GM19025 (cell line): ENCODE measurements around the gene FHOD3.
A peak's percentile ranks its signal among the peaks of the same experiment; 100 is the strongest.

Experiments
- ATAC-seq: cut with Tn5 transposase; IDR thresholded peaks from one replicate; pipeline ENCODE4 v1.9.1; 2021; ENCODE audit warnings: mild to moderate bottlenecking, low read depth, moderate library complexity; ENCODE audit not compliant: unreplicated experiment

The FHOD3 gene

GRCh38 chr18:36297417-36298125 lies at the start of gene FHOD3:
Gene FHOD3, plus strand, starts transcription at chr18:36297713. Its CDS starts 123 bp downstream, at chr18:36297836.
- peak; percentile 72 for ATAC-seq

GRCh38 chr18:36249392-36249791 lies 48.1 kb upstream of the FHOD3 start:
- ATAC-seq, result no peak

- ATAC-seq, result no peak
These were observed 46.7 kb upstream of the FHOD3 start for GRCh38 chr18:36250827-36251226.

- ATAC-seq, result no peak
These were observed 42.3 kb upstream of the FHOD3 start for GRCh38 chr18:36255072-36255698.

GRCh38 chr18:36256094-36256493 lies 41.4 kb upstream of the FHOD3 start:
- ATAC-seq, result no peak

- ATAC-seq, result no peak
These were observed 34.5 kb upstream of the FHOD3 start for GRCh38 chr18:36262971-36263370.

- no peak for ATAC-seq
These were observed 33.2 kb upstream of the FHOD3 start for GRCh38 chr18:36264283-36264682.

- no peak for ATAC-seq
These were observed 32.5 kb upstream of the FHOD3 start for GRCh38 chr18:36265015-36265414.

GRCh38 chr18:36269157-36269556 lies 28.4 kb upstream of the FHOD3 start:
- ATAC-seq, result no peak

- no peak for ATAC-seq
These were observed 26.4 kb upstream of the FHOD3 start for GRCh38 chr18:36271153-36271552.

- no peak for ATAC-seq
These were observed 24.2 kb upstream of the FHOD3 start for GRCh38 chr18:36273347-36273746.

- ATAC-seq, result no peak
These were observed 23.3 kb upstream of the FHOD3 start for GRCh38 chr18:36274083-36274715.

GRCh38 chr18:36275561-36275960 lies 22.0 kb upstream of the FHOD3 start:
- ATAC-seq, result no peak

- no peak for ATAC-seq
These were observed 18.5 kb upstream of the FHOD3 start for GRCh38 chr18:36279001-36279400.

- ATAC-seq, result no peak
These were observed 15.6 kb upstream of the FHOD3 start for GRCh38 chr18:36281936-36282335.

GRCh38 chr18:36283448-36283847 lies 14.1 kb upstream of the FHOD3 start:
- no peak for ATAC-seq

GRCh38 chr18:36284268-36284667 lies 13.2 kb upstream of the FHOD3 start:
- no peak for ATAC-seq

GRCh38 chr18:36284671-36285295 lies 12.7 kb upstream of the FHOD3 start:
- ATAC-seq, result no peak

GRCh38 chr18:36287653-36288052 lies 9.9 kb upstream of the FHOD3 start:
- no peak for ATAC-seq

GRCh38 chr18:36288689-36289088 lies 8.8 kb upstream of the FHOD3 start:
- no peak for ATAC-seq

- no peak for ATAC-seq
These were observed 3.5 kb upstream of the FHOD3 start for GRCh38 chr18:36294031-36294430.
